Activated CD8-positive, alpha-beta memory T cell treated with anti-CD3 and anti-CD28 coated beads, Interleukin-2, amount 50 U/mL, for 1 hour (primary cell): ENCODE data around the gene THAP8.

ENCODE experiments used
- DNase-seq: peaks from one replicate; pipeline ENCODE4 v3.0.0-alpha.2; 2020; ENCODE audit errors: extremely low read depth

Gene THAP8, protein sequence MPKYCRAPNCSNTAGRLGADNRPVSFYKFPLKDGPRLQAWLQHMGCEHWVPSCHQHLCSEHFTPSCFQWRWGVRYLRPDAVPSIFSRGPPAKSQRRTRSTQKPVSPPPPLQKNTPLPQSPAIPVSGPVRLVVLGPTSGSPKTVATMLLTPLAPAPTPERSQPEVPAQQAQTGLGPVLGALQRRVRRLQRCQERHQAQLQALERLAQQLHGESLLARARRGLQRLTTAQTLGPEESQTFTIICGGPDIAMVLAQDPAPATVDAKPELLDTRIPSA

GRCh38 chr19:36054119-36054732 is at the start of gene THAP8:
THAP8 (minus strand) TSS chr19:36054285; CDS start chr19:36054217, 68 bp downstream.
- DNase-seq: peak; percentile 99

DNA sequence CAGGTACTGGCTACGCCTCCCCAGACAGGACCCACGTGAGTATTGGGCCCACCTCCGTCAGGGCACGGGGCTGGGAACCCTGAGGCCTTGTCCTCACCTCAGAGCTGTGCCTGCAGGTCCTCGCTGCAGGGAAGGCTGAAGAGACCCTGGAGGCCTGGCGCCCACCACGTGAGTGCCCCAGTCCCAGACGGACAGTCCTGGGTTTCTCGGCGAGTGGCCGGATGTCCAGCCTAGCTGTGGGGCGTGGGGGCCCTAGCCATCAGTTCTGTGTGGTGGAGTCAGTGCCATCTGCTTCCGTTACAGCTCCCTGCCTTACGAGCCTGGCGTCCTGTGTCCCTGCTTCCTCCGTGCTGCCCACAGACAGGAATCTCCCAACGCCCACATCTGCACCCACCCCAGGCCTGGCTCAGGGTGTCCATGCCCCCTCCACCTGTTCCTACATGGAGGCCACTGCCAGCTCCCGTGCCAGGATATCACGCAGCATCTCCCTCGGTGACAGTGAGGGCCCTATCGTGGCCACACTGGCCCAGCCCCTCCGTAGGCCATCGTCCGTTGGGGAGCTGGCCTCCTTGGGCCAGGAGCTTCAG is 49.0 kb upstream of the THAP8 start:
- DNase-seq: no peak

- DNase-seq: no peak
Measured at GRCh38 chr19:36101550-36102327, 47.7 kb upstream of the THAP8 start.

DNA sequence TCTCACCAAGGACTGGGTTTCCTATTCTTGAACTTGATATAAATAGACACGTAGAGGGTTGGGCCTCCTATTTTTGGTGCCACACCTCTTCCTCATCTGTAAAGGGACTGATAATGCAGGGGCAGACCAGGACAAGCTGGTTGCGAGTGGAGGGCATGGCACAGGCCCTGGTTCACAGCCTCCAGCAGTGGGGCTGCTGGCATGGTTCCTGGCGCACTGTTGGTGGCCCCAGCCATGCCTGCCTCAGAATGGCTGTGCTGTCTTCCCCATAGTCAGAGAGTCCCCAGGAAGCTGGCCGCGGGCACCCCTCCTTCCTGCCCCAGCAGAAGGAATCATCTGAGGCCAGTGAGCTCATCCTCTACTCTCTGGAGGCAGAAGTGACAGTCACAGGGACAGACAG is 46.4 kb upstream of the THAP8 start:
- no peak for DNase-seq

DNA sequence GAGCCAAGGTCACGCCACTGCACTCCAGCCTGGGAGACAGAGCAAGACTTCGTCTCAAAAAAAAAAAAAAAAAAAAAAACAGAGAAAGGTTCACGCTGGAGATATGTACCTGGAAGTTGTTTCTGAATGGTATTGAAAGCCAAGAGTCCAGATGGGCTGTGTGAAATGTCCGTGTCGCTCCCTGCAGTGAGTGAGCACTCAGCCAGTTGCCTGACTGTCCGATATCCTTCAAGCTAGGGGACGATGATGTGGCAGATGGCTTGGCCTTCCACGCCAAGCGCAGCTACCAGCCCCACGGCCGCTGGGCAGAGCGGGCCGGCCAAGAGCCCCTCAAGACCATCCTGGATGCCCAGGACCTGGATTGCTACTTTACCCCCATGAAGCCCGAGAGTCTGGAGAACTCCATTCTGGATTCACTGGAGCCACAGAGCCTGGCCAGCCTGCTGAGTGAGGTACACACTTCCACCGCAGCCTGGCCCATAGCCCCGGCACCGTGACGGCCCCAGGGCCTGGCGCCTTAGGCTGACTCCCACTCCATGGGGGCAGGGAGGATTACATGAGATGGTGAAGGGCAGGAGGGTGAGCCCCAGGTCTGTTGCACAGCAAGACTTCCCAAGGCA is 45.2 kb upstream of the THAP8 start:
- no peak for DNase-seq

DNA sequence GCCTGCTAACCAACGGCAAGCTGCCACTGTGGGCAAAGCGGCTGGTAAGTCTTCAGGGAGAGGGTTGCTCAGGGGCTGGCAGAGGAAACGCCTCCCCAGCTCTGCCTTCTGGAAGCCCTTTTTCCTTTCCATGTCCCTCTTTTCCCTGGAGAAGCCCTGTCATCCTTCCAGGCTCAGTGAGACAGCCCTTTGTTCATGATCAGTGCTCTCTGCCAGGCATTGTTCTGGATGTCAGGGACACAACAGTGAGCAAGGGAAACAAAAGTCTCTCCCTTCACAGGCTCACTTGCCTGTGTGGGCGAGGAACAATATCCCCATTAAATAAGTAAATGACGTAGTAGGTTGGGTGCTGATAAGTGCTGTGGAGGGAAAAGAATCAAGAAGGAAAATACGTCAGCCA is 43.0 kb upstream of the THAP8 start:
- no peak for DNase-seq

DNA sequence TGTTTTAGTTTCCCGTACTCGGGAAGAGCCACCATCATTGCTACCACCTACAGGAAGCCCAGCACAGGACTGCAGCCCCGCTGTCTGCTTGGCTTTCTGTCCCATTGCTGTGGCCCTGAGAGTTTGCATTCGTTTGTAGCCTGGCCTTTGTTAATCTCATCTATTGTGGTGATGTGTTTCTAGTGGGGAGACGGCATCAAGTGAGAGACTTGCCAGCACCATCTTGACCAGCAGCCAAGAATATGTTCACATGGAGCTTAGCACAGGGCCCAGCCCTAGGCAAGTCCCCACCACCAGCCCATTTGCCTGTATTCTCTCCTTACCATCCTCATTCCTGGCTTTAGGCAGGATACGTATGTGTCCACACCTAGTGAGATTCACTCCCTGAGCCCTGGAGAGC is 39.6 kb upstream of the THAP8 start:
- no peak for DNase-seq

DNA sequence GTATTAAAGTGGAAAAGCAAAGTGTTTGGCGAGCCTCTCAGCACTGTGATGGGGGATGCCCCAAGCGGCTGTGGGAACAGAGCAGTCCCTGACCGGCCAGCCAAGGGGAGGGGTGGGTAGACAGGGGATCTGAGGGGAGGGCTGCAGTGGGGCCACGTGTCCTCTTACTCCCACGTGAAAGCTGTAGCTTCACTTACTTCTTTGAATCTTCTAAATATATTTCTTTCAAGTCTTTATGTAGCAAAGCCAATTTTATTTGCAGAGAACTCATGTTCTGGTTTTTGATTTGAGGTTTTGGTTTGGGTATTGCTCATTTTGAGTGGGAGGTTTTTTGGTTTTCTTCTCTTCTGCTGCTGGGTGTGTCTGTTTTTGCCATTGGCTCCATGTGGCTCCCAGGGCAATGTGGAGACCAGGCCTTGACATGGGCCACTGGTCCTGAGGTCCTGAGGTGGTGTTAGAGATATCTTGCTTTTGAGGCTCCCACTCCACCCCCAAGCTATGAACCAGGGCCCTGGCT is 39.1 kb upstream of the THAP8 start:
- no peak for DNase-seq

- DNase-seq: no peak
Measured at GRCh38 chr19:36092566-36092965, 38.5 kb upstream of the THAP8 start.

GRCh38 chr19:36090910-36091695 is 37.0 kb upstream of the THAP8 start:
- no peak for DNase-seq

DNA sequence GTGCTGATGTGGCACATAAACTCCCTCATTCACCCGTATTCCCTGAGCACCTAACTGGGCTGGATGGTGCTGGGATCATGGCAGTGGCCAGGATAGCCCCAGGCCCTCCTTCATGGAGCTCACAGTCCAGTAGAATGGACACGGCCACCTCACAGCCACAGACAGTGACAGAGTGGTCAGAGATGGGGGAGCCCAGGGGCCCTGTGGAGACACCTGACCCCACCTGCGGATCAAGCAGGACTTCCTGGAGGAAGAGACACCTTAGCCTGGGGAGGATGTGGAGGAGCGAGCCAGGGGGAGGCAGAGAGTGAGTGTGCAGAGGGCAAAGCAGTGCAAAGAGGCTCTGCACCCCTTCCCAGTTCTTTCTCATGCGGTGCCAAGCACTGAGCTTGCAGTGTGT is 35.8 kb upstream of the THAP8 start:
- DNase-seq: no peak

DNA sequence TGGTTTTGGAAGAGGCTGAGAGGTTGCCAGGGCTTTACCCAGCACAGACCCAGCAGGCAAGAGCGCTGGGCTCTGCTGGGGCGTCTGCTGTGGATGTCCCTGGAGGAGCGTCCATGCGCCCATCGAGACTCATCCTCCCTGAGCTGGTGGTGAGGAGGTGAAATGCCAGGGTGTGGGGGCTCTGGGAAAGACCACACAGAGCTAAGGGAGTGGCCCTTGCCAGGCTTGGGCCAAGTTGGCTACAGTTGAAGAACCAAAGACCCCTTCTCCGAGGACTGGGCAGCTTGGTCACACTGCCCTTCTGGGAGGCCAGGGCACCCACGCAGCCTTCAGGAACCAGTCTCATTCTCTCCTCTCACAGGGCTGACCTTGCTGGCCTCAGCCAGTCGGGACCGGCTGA is 32.2 kb upstream of the THAP8 start:
- no peak for DNase-seq

DNA sequence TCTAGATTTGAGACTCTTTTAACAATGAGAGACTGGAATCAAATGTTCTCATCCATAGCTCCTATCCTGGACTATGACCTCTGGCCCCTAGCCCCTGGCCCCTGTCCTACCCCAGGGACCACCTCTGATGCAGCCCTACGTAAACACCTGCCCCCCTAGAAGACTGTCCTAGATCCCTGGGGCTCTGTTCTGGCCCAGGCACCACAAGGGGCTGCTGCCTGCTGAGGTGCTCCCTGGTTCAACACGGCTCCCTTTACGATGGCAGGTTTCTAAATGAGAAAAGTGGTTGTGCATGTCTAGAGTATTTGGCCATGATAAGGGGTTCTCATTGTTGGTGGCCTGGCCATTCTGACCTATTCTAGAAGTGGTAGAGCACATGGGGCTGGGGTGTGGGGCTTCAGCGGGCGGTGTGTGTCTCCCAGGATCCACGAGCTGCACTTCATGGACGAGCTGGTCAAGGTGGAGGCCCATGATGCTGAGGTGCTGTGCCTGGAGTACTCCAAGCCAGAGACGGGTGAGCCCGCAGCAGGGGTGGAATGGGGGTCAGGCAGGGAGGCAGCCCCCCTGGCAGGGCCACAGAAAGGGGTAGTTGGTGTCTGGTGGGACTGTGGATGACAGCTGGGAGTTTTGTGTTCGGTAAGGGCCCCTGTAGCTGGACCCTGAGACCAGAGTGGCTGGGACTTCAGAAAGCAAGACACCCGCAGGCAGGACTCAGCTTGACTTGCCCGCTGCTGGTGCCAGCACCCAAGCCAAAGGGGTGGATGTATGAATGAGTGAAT is 30.3 kb upstream of the THAP8 start:
- no peak for DNase-seq

- DNase-seq: no peak
Measured at GRCh38 chr19:36082916-36083315, 28.8 kb upstream of the THAP8 start.

GRCh38 chr19:36081894-36082293 is 27.8 kb upstream of the THAP8 start:
- no peak for DNase-seq

DNA sequence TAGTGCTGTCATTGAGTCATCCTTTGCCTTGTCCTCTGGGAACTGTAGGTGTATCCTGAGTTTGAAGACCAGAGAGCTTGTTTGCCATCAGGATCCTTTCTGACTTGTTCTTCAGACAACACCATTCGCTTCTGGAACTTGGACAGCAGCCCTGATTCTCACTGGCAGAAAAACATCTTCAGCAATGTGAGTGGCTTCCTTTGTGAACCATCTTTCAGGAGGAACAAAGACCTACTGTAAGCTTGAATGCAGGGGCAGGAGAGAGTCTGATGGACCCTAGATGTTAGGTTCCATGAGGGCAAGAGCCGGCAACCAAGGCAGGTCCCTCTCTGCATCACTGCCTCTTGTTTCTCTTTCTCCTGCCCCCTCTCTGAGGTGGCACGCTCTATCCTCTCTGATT is 27.3 kb upstream of the THAP8 start:
- DNase-seq: no peak

DNA sequence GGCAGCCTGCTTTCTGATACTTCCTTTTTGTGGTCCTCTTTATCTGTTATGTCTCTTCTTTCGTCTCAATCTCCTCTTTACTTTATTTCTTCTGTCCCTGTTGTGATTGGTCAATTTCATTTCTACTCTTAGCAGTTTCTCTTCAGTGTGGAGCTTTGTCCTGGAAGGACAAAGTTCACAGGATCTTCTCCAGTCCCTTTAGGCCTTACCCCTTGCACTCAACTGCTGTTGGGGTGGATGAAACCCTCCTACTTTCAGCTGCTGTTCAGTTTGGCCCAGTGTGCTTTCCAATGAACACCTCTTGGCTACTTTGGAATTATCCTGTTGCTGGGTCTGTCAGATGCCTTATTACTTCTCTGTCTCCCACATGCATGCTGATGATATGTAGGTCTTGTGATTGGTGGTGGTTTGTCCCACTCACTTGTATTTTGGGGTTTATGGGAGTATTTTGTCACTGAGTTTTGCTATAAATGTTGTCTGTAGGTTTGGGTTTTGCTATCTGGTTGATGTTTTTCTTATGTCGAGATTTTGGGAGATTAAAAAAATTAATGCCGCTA is 25.4 kb upstream of the THAP8 start:
- no peak for DNase-seq

GRCh38 chr19:36073121-36073876 is 19.2 kb upstream of the THAP8 start:
- DNase-seq: no peak

DNA sequence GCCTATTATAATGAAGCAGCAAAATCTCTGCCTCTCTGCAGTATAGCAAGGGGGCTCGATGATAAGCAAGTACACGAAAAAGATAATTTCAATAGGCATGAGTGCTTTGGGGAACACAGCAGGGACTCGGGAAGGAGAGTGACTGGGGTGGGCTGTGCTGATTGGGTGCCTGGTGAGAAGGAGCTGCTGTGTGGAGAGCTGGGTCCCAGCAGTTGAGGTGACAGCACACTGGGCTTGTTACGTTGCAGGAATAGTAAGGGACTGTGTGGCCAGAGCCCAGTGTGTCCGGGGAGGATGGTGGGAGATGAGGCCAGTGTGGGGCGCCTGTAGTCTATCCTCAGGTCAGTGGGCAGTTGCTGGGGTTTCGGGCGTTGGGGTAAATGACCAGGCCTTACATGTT is 18.0 kb upstream of the THAP8 start:
- DNase-seq: no peak
